HG03159 (cell line): ENCODE results near the gene DEF6.
A peak's percentile ranks its signal among the peaks of the same experiment; 100 is the strongest.

Experiments used
- ATAC-seq: cut with Tn5 transposase; IDR thresholded peaks from one replicate; pipeline ENCODE4 v1.9.1; 2021; ENCODE audit warnings: mild to moderate bottlenecking, moderate library complexity; ENCODE audit not compliant: unreplicated experiment

DEF6 gene

GRCh38 chr6:35342258-35343091, 44.9 kb downstream of the DEF6 start, which contains the start of gene PPARD:
PPARD (plus strand) TSS chr6:35342558; CDS start chr6:35411088, 68,530 bp downstream.
- ATAC-seq, result peak; percentile 94

- no peak for ATAC-seq
Measured at GRCh38 chr6:35343092-35343834, 45.6 kb downstream of the DEF6 start.

GRCh38 chr6:35343835-35344550, 46.4 kb downstream of the DEF6 start:
- no peak for ATAC-seq

GRCh38 chr6:35351422-35351821, 53.8 kb downstream of the DEF6 start:
- no peak for ATAC-seq

- ATAC-seq, result no peak
Measured at GRCh38 chr6:35352735-35353134, 55.1 kb downstream of the DEF6 start.

- no peak for ATAC-seq
Measured at GRCh38 chr6:35354361-35355135, 56.9 kb downstream of the DEF6 start.

GRCh38 chr6:35356391-35356790, 58.8 kb downstream of the DEF6 start:
- no peak for ATAC-seq

- ATAC-seq, result no peak
Measured at GRCh38 chr6:35357677-35358076, 60.1 kb downstream of the DEF6 start.

- ATAC-seq, result no peak
Measured at GRCh38 chr6:35358086-35358485, 60.5 kb downstream of the DEF6 start.

GRCh38 chr6:35359346-35359743, 61.7 kb downstream of the DEF6 start:
- no peak for ATAC-seq

GRCh38 chr6:35359744-35360348, 62.2 kb downstream of the DEF6 start:
- no peak for ATAC-seq

- ATAC-seq, result no peak
Measured at GRCh38 chr6:35360349-35361138, 62.9 kb downstream of the DEF6 start.

- ATAC-seq, result no peak
Measured at GRCh38 chr6:35362200-35362599, 64.6 kb downstream of the DEF6 start.

- no peak for ATAC-seq
Measured at GRCh38 chr6:35363293-35363750, 65.7 kb downstream of the DEF6 start.

- ATAC-seq, result no peak
Measured at GRCh38 chr6:35365594-35366203, 68.1 kb downstream of the DEF6 start.

- no peak for ATAC-seq
Measured at GRCh38 chr6:35366204-35366596, 68.6 kb downstream of the DEF6 start.

- no peak for ATAC-seq
Measured at GRCh38 chr6:35367646-35368037, 70.0 kb downstream of the DEF6 start.

- ATAC-seq, result no peak
Measured at GRCh38 chr6:35368038-35368887, 70.6 kb downstream of the DEF6 start.
